GM13977 (cell line): ENCODE measurements around the gene LRRC8A.

ENCODE experiments used
- DNase-seq: peaks from one replicate; pipeline ENCODE4 v3.0.0; 2012; ENCODE audit warnings: low spot score
- CTCF ChIP-seq: IDR thresholded peaks from 2 replicates; pipeline ENCODE4 v1.5.1; 2012; ENCODE audit warnings: mild to moderate bottlenecking, control low read depth; ENCODE audit not compliant: insufficient read depth; ENCODE audit errors: extremely low read depth, missing control alignments
- in situ Hi-C: fragments of 300-500 bp; cut with MboI; formaldehyde crosslinking; loops from one replicate; pipeline ENCODE4 v1.12.0; 2022; ENCODE audit warnings: low sequenced_read_pairs, low pct_unique_long_range_greater_than_20kb, mixed read lengths, inconsistent platforms; ENCODE audit not compliant: unreplicated experiment

Gene LRRC8A

DNA sequence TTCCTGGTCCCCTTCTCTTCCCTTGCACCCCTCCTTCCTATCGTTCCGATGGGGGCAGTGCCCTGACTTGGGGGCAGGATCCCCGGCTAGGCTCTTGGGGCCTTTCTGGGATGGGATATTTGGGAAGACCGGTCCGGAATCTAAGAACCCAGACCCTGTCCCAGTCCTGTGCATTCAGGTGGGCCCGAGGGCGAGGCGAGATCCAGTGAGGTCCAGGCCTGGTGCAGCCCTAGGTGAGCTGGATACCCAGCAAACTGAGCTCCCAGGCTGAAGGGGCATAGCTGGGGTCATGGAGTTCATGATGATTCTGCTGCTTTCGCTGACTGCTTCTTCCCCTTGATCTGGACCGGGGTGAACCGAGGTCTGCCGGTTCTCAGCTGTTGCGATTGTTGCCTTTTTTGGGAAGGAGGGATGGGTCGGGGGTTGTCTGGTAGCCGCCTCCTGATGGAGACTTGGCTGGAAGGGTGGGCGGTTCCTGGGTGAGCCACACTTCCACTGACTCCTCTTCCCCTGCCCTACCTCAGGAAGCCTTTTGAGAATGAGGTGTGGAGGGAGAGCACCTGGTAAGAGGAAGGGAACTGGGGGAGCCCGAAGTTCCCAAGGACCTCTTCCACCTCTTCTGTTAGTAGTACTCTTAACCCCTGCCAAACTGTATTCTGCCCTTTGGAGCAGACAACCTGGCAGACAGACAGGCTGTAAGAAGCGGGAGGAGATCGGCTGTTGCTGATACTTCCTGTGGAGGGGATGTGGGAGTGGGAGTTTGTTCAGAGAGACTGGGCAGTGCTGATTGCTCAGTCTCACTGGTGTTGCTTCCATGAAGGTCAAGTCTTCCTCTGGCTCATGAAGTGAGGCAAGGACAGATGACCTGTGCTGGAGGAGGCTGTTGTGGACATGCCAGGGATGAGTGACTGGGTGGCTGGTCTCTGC lies 1.0 kb downstream of the LRRC8A start:
- in situ Hi-C loops: no loop called here
- DNase-seq: no peak
- TF ChIP-seq CTCF: no peak

DNA sequence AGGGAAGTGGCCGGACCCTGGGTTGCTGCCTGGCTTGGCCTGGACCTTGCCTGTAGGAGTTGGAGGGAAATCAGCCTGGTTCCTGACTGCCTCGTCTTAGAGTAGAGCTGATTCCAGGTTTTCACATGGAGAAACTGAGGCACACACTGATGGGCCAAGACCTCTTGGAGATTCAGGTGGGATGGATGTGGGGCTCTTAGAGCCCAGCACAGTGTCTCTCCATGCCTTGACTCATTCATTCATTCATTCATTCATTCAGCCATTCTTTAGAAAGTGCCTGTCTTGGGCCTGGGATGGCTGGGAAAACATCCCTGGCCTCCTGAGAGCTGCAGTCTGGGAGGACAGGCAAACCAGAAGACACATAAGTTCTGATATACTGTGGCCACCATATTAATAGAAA lies 2.2 kb downstream of the LRRC8A start:
- in situ Hi-C loops: no loop called here
- DNase-seq: no peak
- TF ChIP-seq CTCF: no peak

DNA sequence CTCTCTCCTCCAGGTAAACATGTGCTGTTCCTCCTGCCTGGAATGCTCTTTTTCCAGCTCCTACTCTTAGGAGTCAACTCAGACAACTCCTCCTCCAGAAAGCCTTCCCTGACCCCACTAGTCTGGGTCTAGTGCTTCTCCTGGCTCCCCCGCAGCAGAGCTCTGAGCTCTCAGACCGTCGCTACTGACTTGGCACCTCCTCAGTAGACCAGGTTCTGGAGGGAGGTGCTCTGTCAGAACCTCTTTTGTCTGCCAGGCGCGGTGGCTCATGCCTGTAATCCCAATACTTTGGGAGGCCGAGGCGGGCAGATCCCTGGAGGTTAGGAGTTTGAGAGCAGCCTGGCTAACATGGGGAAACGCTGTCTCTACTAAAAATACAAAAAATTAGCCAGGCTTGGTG lies 3.4 kb downstream of the LRRC8A start:
- in situ Hi-C loops: no loop called here
- no peak for TF ChIP-seq CTCF
- DNase-seq: no peak

DNA sequence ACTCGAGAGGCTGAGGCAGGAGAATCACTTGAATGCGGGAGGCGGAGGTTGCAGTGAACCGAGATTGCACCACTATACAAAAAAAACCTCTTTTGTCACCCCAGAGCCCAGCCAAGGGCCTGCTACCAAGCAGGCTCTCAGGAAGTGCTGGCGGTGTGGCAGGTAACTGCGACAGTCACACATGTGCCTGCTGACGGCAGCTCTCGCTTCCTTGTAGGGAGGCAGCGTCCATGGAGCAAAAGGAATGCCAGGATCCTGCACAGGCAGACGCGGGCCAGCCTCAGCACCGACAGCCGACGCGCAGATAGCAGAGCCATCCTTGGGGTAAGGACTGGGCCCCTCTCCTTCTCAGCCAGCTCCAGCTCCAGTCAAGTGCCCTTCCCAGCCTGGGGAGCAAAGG lies 3.9 kb downstream of the LRRC8A start:
- in situ Hi-C loops: no loop called here
- DNase-seq: no peak
- no peak for TF ChIP-seq CTCF

DNA sequence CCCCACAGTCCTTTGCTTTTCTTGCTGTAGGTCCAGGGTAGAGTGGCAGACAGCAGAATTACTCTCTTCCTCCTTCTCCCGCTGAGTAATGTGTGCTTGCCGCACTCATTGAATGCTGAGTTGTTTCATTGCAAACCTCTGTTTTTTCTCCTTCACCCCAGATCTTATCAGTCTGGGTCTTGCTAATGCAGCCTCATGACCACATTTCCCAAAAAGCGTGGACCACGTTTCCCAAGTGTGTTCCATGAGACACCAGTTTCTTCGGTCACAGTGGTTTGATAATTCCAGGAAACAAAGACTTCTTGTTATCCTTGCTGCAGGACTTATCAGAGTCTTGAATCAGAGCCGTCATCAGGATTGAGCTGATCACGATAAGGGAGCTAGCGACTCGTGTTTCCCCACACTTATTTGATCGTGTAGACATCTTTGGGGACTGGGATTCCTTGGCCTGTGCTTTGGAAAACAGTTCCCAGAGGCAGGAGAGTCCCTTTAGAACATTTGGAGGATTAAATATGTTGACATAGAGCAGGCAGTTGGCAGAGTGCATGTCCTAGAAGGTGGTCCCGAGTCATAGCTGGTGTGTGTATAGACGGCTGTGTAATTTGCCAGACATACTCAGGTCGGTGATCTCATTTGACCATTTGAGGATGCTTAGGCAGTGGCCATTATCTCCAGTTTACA lies 4.4 kb downstream of the LRRC8A start:
- TF ChIP-seq CTCF: no peak
- no peak for DNase-seq
- in situ Hi-C loops: no loop called here

- DNase-seq: no peak
Observed at GRCh38 chr9:128887049-128887448, 5.1 kb downstream of the LRRC8A start.

More at GRCh38 chr9:128887049-128887448, 5.1 kb downstream of the LRRC8A start:
- TF ChIP-seq CTCF: no peak
- in situ Hi-C loops: no loop called here
